ENCODE results near the gene ETS1. TPM values are rescaled to one million over a fixed set of nuclear protein-coding genes. Genes with fewer than 3 reads are reported as not detected.

The ETS1 gene
- total RNA-seq, 1 donor = 67.3 TPM

DNA sequence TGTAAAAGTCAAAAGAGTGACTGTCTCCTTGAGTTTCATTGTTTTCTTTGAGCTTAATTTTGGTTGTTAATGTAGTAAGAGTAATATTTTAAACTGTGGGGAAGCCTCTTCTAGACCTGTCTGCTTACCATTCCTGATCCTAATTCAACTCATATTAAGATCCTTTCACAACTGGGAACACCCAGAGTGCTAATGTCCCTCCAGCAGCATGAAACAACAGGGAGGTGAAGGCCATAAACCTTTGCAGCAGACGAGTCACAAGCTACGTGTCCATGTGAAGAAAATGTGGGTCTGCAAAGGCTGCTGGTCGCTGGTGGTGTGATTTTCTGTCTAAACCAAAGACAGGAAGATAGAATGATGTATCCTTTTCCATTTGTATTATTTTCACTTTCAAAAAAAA, 152.5 kb downstream of the ETS1 start:
- DNase-seq (ENCODE audit: insufficient read length, low spot score, missing footprints) = no peak
- no peaks in the 10 kb centered on the region for H3K9me3 ChIP-seq (ENCODE audit: low read depth, low read length)
- H3K36me3 ChIP-seq (ENCODE audit: insufficient read depth, low read length) = no peaks in the 10 kb centered on the region
- H3K4me2 ChIP-seq (ENCODE audit: insufficient read depth, low read length) = no peak overlapping the region
- no peak overlapping the region for H3K27ac ChIP-seq (ENCODE audit: low read depth, low read length)
- no peaks in the 10 kb centered on the region for H3K27me3 ChIP-seq (ENCODE audit: insufficient read depth, low read length)
- no peaks in the 10 kb centered on the region for H4K20me1 ChIP-seq (ENCODE audit: insufficient read depth, low read length)
- no peaks in the 10 kb centered on the region for H3K79me2 ChIP-seq (ENCODE audit: insufficient read depth, low read length)
- TF ChIP-seq, protein P1, sequence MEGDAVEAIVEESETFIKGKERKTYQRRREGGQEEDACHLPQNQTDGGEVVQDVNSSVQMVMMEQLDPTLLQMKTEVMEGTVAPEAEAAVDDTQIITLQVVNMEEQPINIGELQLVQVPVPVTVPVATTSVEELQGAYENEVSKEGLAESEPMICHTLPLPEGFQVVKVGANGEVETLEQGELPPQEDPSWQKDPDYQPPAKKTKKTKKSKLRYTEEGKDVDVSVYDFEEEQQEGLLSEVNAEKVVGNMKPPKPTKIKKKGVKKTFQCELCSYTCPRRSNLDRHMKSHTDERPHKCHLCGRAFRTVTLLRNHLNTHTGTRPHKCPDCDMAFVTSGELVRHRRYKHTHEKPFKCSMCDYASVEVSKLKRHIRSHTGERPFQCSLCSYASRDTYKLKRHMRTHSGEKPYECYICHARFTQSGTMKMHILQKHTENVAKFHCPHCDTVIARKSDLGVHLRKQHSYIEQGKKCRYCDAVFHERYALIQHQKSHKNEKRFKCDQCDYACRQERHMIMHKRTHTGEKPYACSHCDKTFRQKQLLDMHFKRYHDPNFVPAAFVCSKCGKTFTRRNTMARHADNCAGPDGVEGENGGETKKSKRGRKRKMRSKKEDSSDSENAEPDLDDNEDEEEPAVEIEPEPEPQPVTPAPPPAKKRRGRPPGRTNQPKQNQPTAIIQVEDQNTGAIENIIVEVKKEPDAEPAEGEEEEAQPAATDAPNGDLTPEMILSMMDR (IDR thresholded peaks at IDR 0.05; ENCODE audit: extremely low read depth, low read depth, low read length) = no peak
- H3K4me3 ChIP-seq (ENCODE audit: insufficient read depth, low read length) = no peak overlapping the region
- H2AFZ ChIP-seq (ENCODE audit: low read length) = no peak overlapping the region
- peaks cover 4% of the 10 kb centered on the region for H3K4me1 ChIP-seq (ENCODE audit: insufficient read depth, low read length)

GRCh38 chr11:128434411-128434810, 152.9 kb downstream of the ETS1 start:
- no peak for DNase-seq (ENCODE audit: insufficient read length, low spot score, missing footprints)
- Histone ChIP-seq H3K4me2 (ENCODE audit: insufficient read depth, low read length) (no peak overlapping the region), H3K4me3 (ENCODE audit: insufficient read depth, low read length) (no peak overlapping the region), H4K20me1 (ENCODE audit: insufficient read depth, low read length) (no peaks in the 10 kb centered on the region), H3K79me2 (ENCODE audit: insufficient read depth, low read length) (no peaks in the 10 kb centered on the region), H2AFZ (ENCODE audit: low read length) (no peak overlapping the region), H3K9me3 (ENCODE audit: low read depth, low read length) (no peaks in the 10 kb centered on the region), H3K27me3 (ENCODE audit: insufficient read depth, low read length) (no peaks in the 10 kb centered on the region), H3K4me1 (ENCODE audit: insufficient read depth, low read length) (peaks cover 4% of the 10 kb centered on the region), H3K27ac (ENCODE audit: low read depth, low read length) (no peak overlapping the region), H3K36me3 (ENCODE audit: insufficient read depth, low read length) (no peaks in the 10 kb centered on the region)
- TF ChIP-seq, protein P1 (IDR thresholded peaks at IDR 0.05; ENCODE audit: extremely low read depth, low read depth, low read length) = no peak

GRCh38 chr11:128432926-128433325, 154.4 kb downstream of the ETS1 start:
- no peaks in the 10 kb centered on the region for H3K9me3 ChIP-seq (ENCODE audit: low read depth, low read length)
- no peak overlapping the region for H3K4me3 ChIP-seq (ENCODE audit: insufficient read depth, low read length)
- H3K79me2 ChIP-seq (ENCODE audit: insufficient read depth, low read length) = no peaks in the 10 kb centered on the region
- no peaks in the 10 kb centered on the region for H3K27me3 ChIP-seq (ENCODE audit: insufficient read depth, low read length)
- no peak overlapping the region for H3K27ac ChIP-seq (ENCODE audit: low read depth, low read length)
- TF ChIP-seq, protein P1 (IDR thresholded peaks at IDR 0.05; ENCODE audit: extremely low read depth, low read depth, low read length) = no peak
- no peak overlapping the region for H3K4me2 ChIP-seq (ENCODE audit: insufficient read depth, low read length)
- no peak overlapping the region for H2AFZ ChIP-seq (ENCODE audit: low read length)
- DNase-seq (ENCODE audit: insufficient read length, low spot score, missing footprints) = no peak
- H3K4me1 ChIP-seq (ENCODE audit: insufficient read depth, low read length) = peaks cover 13% of the 10 kb centered on the region
- no peaks in the 10 kb centered on the region for H3K36me3 ChIP-seq (ENCODE audit: insufficient read depth, low read length)
- no peaks in the 10 kb centered on the region for H4K20me1 ChIP-seq (ENCODE audit: insufficient read depth, low read length)

GRCh38 chr11:128431931-128432330, 155.4 kb downstream of the ETS1 start:
- H3K27me3 ChIP-seq (ENCODE audit: insufficient read depth, low read length) = no peaks in the 10 kb centered on the region
- H2AFZ ChIP-seq (ENCODE audit: low read length) = no peak overlapping the region
- no peaks in the 10 kb centered on the region for H3K36me3 ChIP-seq (ENCODE audit: insufficient read depth, low read length)
- H3K9me3 ChIP-seq (ENCODE audit: low read depth, low read length) = no peaks in the 10 kb centered on the region
- H4K20me1 ChIP-seq (ENCODE audit: insufficient read depth, low read length) = no peaks in the 10 kb centered on the region
- H3K4me1 ChIP-seq (ENCODE audit: insufficient read depth, low read length) = peaks cover 10% of the 10 kb centered on the region
- TF ChIP-seq, protein P1 (IDR thresholded peaks at IDR 0.05; ENCODE audit: extremely low read depth, low read depth, low read length) = no peak
- no peak overlapping the region for H3K27ac ChIP-seq (ENCODE audit: low read depth, low read length)
- no peak for DNase-seq (ENCODE audit: insufficient read length, low spot score, missing footprints)
- no peak overlapping the region for H3K4me3 ChIP-seq (ENCODE audit: insufficient read depth, low read length)
- no peak overlapping the region for H3K4me2 ChIP-seq (ENCODE audit: insufficient read depth, low read length)
- H3K79me2 ChIP-seq (ENCODE audit: insufficient read depth, low read length) = no peaks in the 10 kb centered on the region
